Suprapubic skin (tissue), 4 donors: ENCODE measurements around the gene SUGCT. TPM values are rescaled to one million over a fixed set of nuclear protein-coding genes. Genes with fewer than 3 reads are reported as not detected.

Experiments
- DNase-seq, 2 donors: peaks; one replicate each; pipeline ENCODE4 v3.0.0-alpha.2; 2019; ENCODE audit warnings: low spot score in 2 of 2
- H3K27ac ChIP-seq: fragments of 200-600 bp; sonication (generic); one replicate; pipeline ENCODE4 v1.5.1; 2019
- H3K27me3 ChIP-seq: fragments of 200-600 bp; sonication (generic); one replicate; pipeline ENCODE4 v1.5.1; 2019
- H3K36me3 ChIP-seq: fragments of 200-600 bp; sonication (generic); one replicate; pipeline ENCODE4 v1.5.1; 2019
- H3K4me1 ChIP-seq: fragments of 200-600 bp; sonication (generic); one replicate; pipeline ENCODE4 v1.5.1; 2019
- H3K4me3 ChIP-seq: fragments of 200-600 bp; sonication (generic); one replicate; pipeline ENCODE4 v1.5.1; 2019; ENCODE audit warnings: mild to moderate bottlenecking
- H3K9me3 ChIP-seq: fragments of 200-600 bp; sonication (generic); one replicate; pipeline ENCODE4 v1.5.1; 2019
- CTCF ChIP-seq, 2 donors: fragments of 200-600 bp in 1 of 2; fragments of 450-650 bp in 1 of 2; sonication (generic) in 1 of 2; IDR thresholded peaks; one replicate each; pipeline ENCODE4 v1.5.1; 2016 to 2019; ENCODE audit warnings: antibody characterized with exemption in 2 of 2, mild to moderate bottlenecking in 1 of 2, moderate library complexity in 1 of 2
- EP300 ChIP-seq: sonication (generic); formaldehyde crosslinking; IDR thresholded peaks from one replicate; pipeline ENCODE4 v1.6.1; 2017; ENCODE audit warnings: antibody characterized with exemption
- POLR2A ChIP-seq, 2 donors: fragments of 450-650 bp; IDR thresholded peaks; one replicate each; pipeline ENCODE4 v1.6.1; 2017; ENCODE audit warnings: antibody characterized with exemption in 2 of 2, mild to moderate bottlenecking in 2 of 2, moderate library complexity in 2 of 2
- POLR2AphosphoS5 ChIP-seq, 3 donors: sonication (generic); formaldehyde crosslinking; IDR thresholded peaks; one replicate each; pipeline ENCODE4 v1.6.1; 2017; ENCODE audit warnings: antibody characterized with exemption in 3 of 3
- whole genome bisulfite sequencing: methylation state at CpG from one replicate; pipeline ENCODE4 v1.1.5; 2018; 5-methylcytosine and 5-hydroxymethylcytosine counted together
- total RNA-seq, 4 donors: library from RNA; depleted of rRNA; stranded (reverse); fragments of >200 nt; gene quantifications; one replicate each; pipeline ENCODE4 v1.1.0, GENCODE V29; 2016

SUGCT gene
- total RNA-seq, 4 donors from 2014 or later, result 0.73 to 2.2 (median 0.98) TPM; not detected in 1

DNA sequence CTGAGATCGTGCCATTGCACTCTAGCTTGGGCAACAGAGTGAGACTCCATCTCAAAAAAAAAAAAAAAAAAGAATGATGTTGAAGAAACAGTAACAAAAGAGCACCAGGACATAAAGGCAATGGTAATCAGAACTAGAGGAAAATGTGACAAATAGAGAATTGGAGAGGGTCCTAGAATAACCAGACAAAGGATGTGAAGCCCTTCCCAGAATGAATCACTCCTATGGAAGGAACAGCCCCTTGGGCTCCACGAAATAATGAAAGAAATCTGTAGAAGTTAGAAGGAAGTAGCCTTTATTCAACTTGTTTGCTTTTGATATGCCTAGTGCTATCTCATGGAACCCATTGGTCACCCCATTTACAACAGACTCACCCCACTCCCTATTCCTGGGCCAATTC, 169.2 kb downstream of the SUGCT start:
- H3K36me3 ChIP-seq, result no peaks in the 10 kb centered on the region
- WGBS, result 69% methylated on average over 2 of the region's 2 CpGs

GRCh38 chr7:40305229-40305628, 170.4 kb downstream of the SUGCT start:
- DNase-seq, result no peak
- Histone ChIP-seq H3K4me1 (no peaks in the 10 kb centered on the region), H3K4me3 (no peak overlapping the region), H3K27ac (no peak overlapping the region), H3K9me3 (no peaks in the 10 kb centered on the region), H3K27me3 (no peaks in the 10 kb centered on the region), H3K36me3 (no peaks in the 10 kb centered on the region)
- no peak for TF ChIP-seq POLR2AphosphoS5 (IDR thresholded peaks at IDR 0.05)
- no peak for TF ChIP-seq CTCF (IDR thresholded peaks at IDR 0.05)
- no peak for TF ChIP-seq EP300
- TF ChIP-seq POLR2A (IDR thresholded peaks at IDR 0.05), result no peak

More for the DNA sequence above, 169.2 kb downstream of the SUGCT start:
- H3K4me3 ChIP-seq, result no peak overlapping the region
- H3K27me3 ChIP-seq, result no peaks in the 10 kb centered on the region
- TF ChIP-seq EP300, result no peak
- no peak for TF ChIP-seq POLR2A (IDR thresholded peaks at IDR 0.05)
- no peak for TF ChIP-seq CTCF (IDR thresholded peaks at IDR 0.05)
- TF ChIP-seq POLR2AphosphoS5 (IDR thresholded peaks at IDR 0.05), result no peak
- H3K9me3 ChIP-seq, result no peaks in the 10 kb centered on the region
- no peak for DNase-seq
- no peak overlapping the region for H3K27ac ChIP-seq
- no peaks in the 10 kb centered on the region for H3K4me1 ChIP-seq

DNA sequence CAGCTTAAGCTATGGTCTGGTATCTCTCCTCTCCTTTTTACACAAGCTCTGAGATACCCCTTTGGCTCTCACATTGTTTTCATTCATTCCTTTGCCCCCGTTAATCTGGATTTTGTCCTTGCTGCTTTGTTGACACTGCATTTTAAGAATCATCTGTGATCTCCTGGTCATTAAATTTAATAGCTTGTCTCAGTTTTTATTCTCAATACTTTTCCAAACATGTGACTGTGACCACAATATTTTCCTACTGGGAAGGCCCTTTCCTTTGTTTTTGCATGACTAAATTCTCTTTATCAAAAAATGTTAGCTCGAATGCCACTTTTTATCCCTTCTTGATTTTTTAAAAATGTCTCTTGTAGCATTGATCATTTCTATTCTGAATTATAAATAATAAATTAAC, 171.2 kb downstream of the SUGCT start:
- Histone ChIP-seq H3K4me3 (no peak overlapping the region), H3K9me3 (no peaks in the 10 kb centered on the region), H3K36me3 (no peaks in the 10 kb centered on the region), H3K27ac (no peak overlapping the region), H3K4me1 (no peaks in the 10 kb centered on the region), H3K27me3 (no peaks in the 10 kb centered on the region)
- DNase-seq, result no peak
- TF ChIP-seq CTCF (IDR thresholded peaks at IDR 0.05), result no peak
- TF ChIP-seq POLR2AphosphoS5 (IDR thresholded peaks at IDR 0.05), result no peak
- no peak for TF ChIP-seq EP300
- no peak for TF ChIP-seq POLR2A (IDR thresholded peaks at IDR 0.05)
- 54% methylated on average over 2 of the region's 2 CpGs for WGBS

GRCh38 chr7:40306596-40306995, 171.8 kb downstream of the SUGCT start:
- DNase-seq, result no peak
- H3K27me3 ChIP-seq, result no peaks in the 10 kb centered on the region
- H3K4me1 ChIP-seq, result no peaks in the 10 kb centered on the region
- no peaks in the 10 kb centered on the region for H3K36me3 ChIP-seq
- H3K9me3 ChIP-seq, result no peaks in the 10 kb centered on the region
- H3K4me3 ChIP-seq, result no peak overlapping the region
- TF ChIP-seq EP300 (no peak), POLR2A (IDR thresholded peaks at IDR 0.05) (no peak), POLR2AphosphoS5 (IDR thresholded peaks at IDR 0.05) (no peak), CTCF (IDR thresholded peaks at IDR 0.05) (no peak)
- no peak overlapping the region for H3K27ac ChIP-seq

GRCh38 chr7:40310258-40310657, 175.5 kb downstream of the SUGCT start:
- Histone ChIP-seq H3K36me3 (no peaks in the 10 kb centered on the region), H3K27me3 (no peaks in the 10 kb centered on the region), H3K4me1 (no peaks in the 10 kb centered on the region), H3K9me3 (no peaks in the 10 kb centered on the region), H3K4me3 (no peak overlapping the region), H3K27ac (no peak overlapping the region)
- WGBS, result 68% methylated on average over 4 of the region's 4 CpGs
- no peak for DNase-seq
- no peak for TF ChIP-seq POLR2AphosphoS5 (IDR thresholded peaks at IDR 0.05)
- no peak for TF ChIP-seq EP300

- WGBS, result 86% methylated on average over 3 of the region's 3 CpGs
- Histone ChIP-seq H3K9me3 (no peaks in the 10 kb centered on the region), H3K27ac (no peak overlapping the region), H3K4me3 (no peak overlapping the region), H3K4me1 (no peaks in the 10 kb centered on the region), H3K27me3 (no peaks in the 10 kb centered on the region), H3K36me3 (no peaks in the 10 kb centered on the region)
- DNase-seq, result no peak
- TF ChIP-seq POLR2A (IDR thresholded peaks at IDR 0.05), result no peak
- TF ChIP-seq POLR2AphosphoS5 (IDR thresholded peaks at IDR 0.05), result no peak
- TF ChIP-seq EP300, result no peak
- no peak for TF ChIP-seq CTCF (IDR thresholded peaks at IDR 0.05)
Measured at GRCh38 chr7:40311307-40311706, 176.5 kb downstream of the SUGCT start.
